Effector memory CD4-positive, alpha-beta T cell (primary cell): Measurements from ENCODE around the gene MS4A3.
"Not testable (repeated sequence)": the region's sequence is repeated elsewhere in the genome, so short reads cannot be mapped to it uniquely, and the experiment has no call there.

Experiments used
- DNase-seq, 3 donors: peaks; one replicate each; pipeline ENCODE4 v3.0.0-alpha.2; 2020
- H3K27ac ChIP-seq: 2 replicates; pipeline ENCODE4 v1.7.0; 2013; ENCODE audit warnings: mild to moderate bottlenecking, low read length, moderate library complexity; ENCODE audit not compliant: insufficient read depth, poor library complexity, severe bottlenecking
- H3K27me3 ChIP-seq: replicated peaks from 2 replicates; pipeline ENCODE4 v1.7.0; 2013; ENCODE audit warnings: mild to moderate bottlenecking, low read length; ENCODE audit not compliant: insufficient read depth, control insufficient read depth, poor library complexity, severe bottlenecking
- H3K36me3 ChIP-seq: 2 replicates; pipeline ENCODE4 v1.7.0; 2013; ENCODE audit warnings: mild to moderate bottlenecking, low read length, moderate library complexity; ENCODE audit not compliant: control insufficient read depth, insufficient read depth
- H3K4me1 ChIP-seq: 2 replicates; pipeline ENCODE4 v1.7.0; 2013; ENCODE audit warnings: low read length, mild to moderate bottlenecking; ENCODE audit not compliant: control insufficient read depth, insufficient read depth, poor library complexity, severe bottlenecking
- H3K4me3 ChIP-seq: 2 replicates; pipeline ENCODE4 v1.7.0; 2013; ENCODE audit warnings: low read length, low read depth, mild to moderate bottlenecking; ENCODE audit not compliant: insufficient read depth, poor library complexity, severe bottlenecking
- H3K9me3 ChIP-seq: 2 replicates; pipeline ENCODE4 v1.7.0; 2013; ENCODE audit warnings: mild to moderate bottlenecking, low read length, moderate library complexity; ENCODE audit not compliant: control insufficient read depth
- total RNA-seq, 3 donors: gene quantifications; one replicate each; lab custom pipeline; 2026; lab: John Stamatoyannopoulos, UW

MS4A3 gene
- 0 to 2.5 (median 0) reads per million in 3 donors for total RNA-seq

DNA sequence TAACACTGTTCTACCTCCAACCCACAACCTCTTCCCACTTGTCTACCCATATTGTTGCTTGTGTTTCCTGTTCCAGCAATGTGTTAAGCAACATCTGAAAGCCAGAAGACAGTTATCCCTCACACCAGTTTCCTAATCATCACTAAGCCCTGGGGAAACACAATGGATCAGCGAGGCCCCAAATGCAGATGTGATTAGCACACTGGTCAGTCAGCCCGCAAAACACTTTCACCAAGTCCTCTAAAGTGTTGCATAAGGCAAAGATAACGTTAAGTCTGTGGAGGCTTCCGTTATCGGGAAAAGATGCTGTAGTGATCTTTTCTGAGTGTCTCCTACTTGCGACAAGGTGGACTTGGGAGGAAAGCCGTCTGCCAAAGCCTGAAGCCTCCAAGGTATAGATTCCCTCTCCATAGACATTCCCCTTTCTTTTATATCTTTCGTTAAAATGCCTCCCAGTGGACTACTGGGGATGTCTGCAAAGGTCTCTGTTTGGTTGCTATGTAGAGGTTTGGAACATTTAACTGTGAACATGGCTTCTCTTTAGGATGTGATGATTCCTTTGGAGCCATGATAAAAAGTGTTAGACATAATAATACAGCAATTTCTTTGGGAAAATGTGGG is at the start of gene MS4A3:
MS4A3 (plus strand) TSS at position 317 of the 621 bp plus-strand sequence. CDS start 4,496 bp downstream, outside the sequence.
- Histone ChIP-seq H3K36me3 (no peaks in the 10 kb centered on the region), H3K4me1 (no peaks in the 10 kb centered on the region), H3K4me3 (no peak within 1 kb of the TSS), H3K27ac (no peak within 1 kb of the TSS), H3K27me3 (no peaks in the 10 kb centered on the region), H3K9me3 (no peaks in the 10 kb centered on the region)
- DNase-seq, result no peak

DNA sequence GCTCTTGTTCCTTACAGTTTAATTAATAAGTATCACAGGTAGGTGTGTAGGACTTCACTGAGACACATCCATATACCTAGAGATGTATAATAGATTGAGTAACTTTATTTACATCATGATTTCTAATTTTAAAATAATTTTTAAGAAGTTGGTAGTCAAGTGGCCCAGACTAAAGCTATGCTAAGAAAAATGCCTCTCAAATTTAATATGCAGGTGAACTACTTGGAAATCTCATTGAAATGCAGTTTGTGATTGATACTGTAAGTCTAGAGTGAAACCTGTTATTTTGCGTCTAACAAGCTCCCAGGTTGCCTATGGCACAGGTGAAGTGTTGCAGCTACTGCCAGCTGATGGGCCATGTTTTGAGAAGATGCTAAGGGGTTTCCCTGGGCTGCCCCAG is 39.6 kb upstream of the MS4A3 start, which contains the start of gene OOSP4B:
OOSP4B (plus strand) TSS at position 301 of the 400 bp plus-strand sequence.
- Histone ChIP-seq H3K27me3 (no peaks in the 10 kb centered on the region), H3K9me3 (no peaks in the 10 kb centered on the region), H3K4me1 (no peaks in the 10 kb centered on the region), H3K27ac (no peak within 1 kb of the TSS), H3K4me3 (no peak within 1 kb of the TSS), H3K36me3 (no peaks in the 10 kb centered on the region)
- DNase-seq, result no peak

DNA sequence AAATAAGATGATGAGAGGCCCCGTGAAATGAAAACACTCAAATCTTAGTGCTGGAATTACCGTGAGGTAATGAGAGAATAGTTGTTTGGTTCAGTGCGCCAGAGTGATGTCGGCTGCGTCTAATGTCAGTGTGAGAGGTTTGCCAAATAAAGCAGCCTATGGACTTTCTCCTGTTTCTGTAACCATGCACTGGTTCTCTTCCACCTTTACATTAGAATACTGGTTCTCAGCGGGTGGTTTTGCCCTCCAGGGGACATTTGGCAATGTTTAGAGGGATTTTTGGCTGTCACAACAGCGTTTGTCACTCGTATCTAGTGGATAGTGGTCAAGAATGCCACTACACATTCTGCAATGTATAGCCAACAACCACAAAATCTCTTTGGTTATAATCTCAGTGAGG is 38.4 kb upstream of the MS4A3 start:
- DNase-seq, result no peak
- H3K9me3 ChIP-seq, result no peaks in the 10 kb centered on the region
- H3K4me1 ChIP-seq, result no peaks in the 10 kb centered on the region
- H3K36me3 ChIP-seq, result no peaks in the 10 kb centered on the region
- no peak overlapping the region for H3K4me3 ChIP-seq
- H3K27me3 ChIP-seq, result no peaks in the 10 kb centered on the region
- no peak overlapping the region for H3K27ac ChIP-seq

DNA sequence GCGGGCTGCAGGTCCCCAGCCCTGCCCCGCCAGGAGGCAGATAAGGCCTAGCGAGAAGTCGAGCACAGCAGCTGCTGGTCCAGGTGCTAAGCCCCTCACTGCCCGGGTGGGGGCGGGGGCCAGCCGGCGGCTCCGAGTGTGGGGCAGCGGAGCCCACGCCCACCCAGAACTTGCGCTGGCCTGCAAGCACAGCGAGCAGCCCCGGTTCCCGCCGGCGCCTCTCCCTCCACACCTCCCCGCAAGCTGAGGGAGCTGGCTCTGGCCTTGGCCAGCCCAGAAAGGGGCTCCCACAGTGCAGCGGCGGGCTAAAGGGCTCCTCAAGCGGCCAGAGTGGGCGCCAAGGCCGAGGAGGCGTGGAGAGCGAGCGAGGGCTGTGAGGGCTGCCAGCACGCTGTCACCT is 36.1 kb upstream of the MS4A3 start:
- H3K4me1 ChIP-seq, H3K9me3 ChIP-seq, H3K4me3 ChIP-seq, H3K27ac ChIP-seq, DNase-seq, H3K27me3 ChIP-seq, H3K36me3 ChIP-seq: not testable (repeated sequence)

DNA sequence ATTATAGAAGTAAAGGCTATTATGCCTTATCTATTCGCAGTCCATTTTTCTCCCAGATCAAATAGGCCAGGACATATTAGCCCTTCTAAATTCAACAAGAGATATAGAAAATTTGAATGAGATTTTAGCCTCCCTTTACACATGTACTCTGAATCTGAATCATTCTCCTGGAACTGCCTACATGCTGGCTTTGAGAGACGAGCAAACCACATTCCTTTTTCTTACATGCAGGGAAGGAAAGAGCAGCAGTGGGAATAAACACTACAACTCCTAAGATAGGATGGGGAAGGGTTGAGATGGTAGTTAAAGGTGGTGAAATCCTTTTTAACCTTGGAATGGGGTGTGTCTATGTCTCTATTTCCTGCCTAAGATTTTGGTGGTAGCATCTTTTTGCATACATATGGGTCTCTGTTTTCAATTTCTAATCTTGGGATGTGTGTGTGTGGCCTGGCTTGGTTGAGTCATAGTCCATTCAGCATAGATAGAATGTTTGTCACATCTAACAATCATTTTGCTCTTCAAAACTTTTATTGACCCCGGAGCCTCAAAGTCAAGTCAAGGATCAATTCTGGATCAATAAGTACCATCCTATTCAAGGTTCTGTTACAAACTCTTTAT is 27.3 kb upstream of the MS4A3 start:
- Histone ChIP-seq H3K27ac (no peak overlapping the region), H3K4me1 (no peaks in the 10 kb centered on the region), H3K4me3 (no peak overlapping the region), H3K36me3 (no peaks in the 10 kb centered on the region), H3K27me3 (no peaks in the 10 kb centered on the region), H3K9me3 (no peaks in the 10 kb centered on the region)
- DNase-seq, result no peak

GRCh38 chr11:60040109-60040508 is 16.4 kb upstream of the MS4A3 start, which contains the start of gene OOSP2:
TSS of gene OOSP2 (plus strand) at chr11:60040409. CDS start at chr11:60040460, 51 bp downstream.
- Histone ChIP-seq H3K4me1 (no peaks in the 10 kb centered on the region), H3K9me3 (no peaks in the 10 kb centered on the region), H3K27me3 (no peaks in the 10 kb centered on the region), H3K27ac (no peak within 1 kb of the TSS), H3K4me3 (no peak within 1 kb of the TSS), H3K36me3 (no peaks in the 10 kb centered on the region)
- DNase-seq, result no peak

GRCh38 chr11:60050422-60050821 is 6.0 kb upstream of the MS4A3 start:
- H3K4me3 ChIP-seq, H3K4me1 ChIP-seq, DNase-seq, H3K27ac ChIP-seq, H3K27me3 ChIP-seq, H3K36me3 ChIP-seq, H3K9me3 ChIP-seq: not testable (repeated sequence)

DNA sequence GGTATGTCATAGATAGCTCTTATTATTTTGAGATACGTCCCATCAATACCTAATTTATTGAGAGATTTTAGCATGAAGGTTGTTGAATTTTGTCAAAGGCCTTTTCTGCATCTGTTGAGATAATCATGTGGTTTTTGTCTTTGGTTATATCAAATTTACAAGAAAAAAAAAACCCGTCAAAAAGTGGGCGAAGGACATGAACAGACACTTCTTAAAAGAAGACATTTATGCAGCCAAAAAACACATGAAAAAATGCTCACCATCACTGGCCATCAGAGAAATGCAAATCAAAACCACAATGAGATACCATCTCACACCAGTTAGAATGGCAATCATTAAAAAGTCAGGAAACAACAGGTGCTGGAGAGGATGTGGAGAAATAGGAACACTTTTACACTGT is 5.6 kb upstream of the MS4A3 start:
- not testable (repeated sequence) for DNase-seq, H3K4me1 ChIP-seq, H3K9me3 ChIP-seq, H3K36me3 ChIP-seq, H3K27me3 ChIP-seq, H3K4me3 ChIP-seq, H3K27ac ChIP-seq

DNA sequence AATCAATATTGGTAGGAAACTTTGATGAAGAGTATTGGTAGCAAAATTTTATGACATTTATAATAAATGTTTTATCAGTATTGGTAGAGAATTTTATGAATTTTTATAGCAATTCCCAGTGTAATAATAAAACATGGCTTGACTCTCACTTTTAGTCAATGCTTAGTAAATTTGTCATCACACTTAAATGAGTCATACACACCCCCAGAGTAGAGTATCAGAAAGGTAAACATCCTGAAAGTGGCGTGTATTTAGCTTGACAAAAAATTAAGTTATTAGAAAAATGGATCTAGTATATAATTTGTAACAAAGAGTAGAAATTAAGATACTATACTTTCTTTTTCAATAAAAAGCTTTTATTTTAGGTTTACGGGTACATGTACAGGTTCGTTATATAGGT is 2.6 kb downstream of the MS4A3 start:
- no peak for DNase-seq
- H3K9me3 ChIP-seq, result no peaks in the 10 kb centered on the region
- H3K4me1 ChIP-seq, result no peaks in the 10 kb centered on the region
- H3K36me3 ChIP-seq, result no peaks in the 10 kb centered on the region
- no peaks in the 10 kb centered on the region for H3K27me3 ChIP-seq
- no peak overlapping the region for H3K27ac ChIP-seq
- no peak overlapping the region for H3K4me3 ChIP-seq

GRCh38 chr11:60059521-60060240 is 3.2 kb downstream of the MS4A3 start:
- Histone ChIP-seq H3K9me3 (no peaks in the 10 kb centered on the region), H3K36me3 (no peaks in the 10 kb centered on the region), H3K27ac (no peak overlapping the region), H3K27me3 (no peaks in the 10 kb centered on the region), H3K4me3 (no peak overlapping the region), H3K4me1 (no peaks in the 10 kb centered on the region)
- DNase-seq, result no peak
